Measurements from ENCODE around the gene ZNF599.
"Not testable (repeated sequence)": the region's sequence is repeated elsewhere in the genome, so short reads cannot be mapped to it uniquely, and the experiment has no call there.

The ZNF599 gene

GRCh38 chr19:34772697-34773554 lies at the start of gene ZNF599:
Gene ZNF599, minus strand, starts transcription at chr19:34773215. Its CDS starts 374 bp downstream, at chr19:34772841.
- DNase-seq (ENCODE audit: low read depth): peak; percentile 43
- no peak for TF ChIP-seq CTCF (IDR thresholded peaks at IDR 0.05; ENCODE audit: control insufficient read depth, insufficient read depth, low read depth, low read length, missing control alignments)
- H3K4me3 ChIP-seq (ENCODE audit: control insufficient read depth, low read depth, low read length): peak within 1 kb of the TSS; percentile 95

- H3K4me3 ChIP-seq (ENCODE audit: control insufficient read depth, low read depth, low read length): no peak overlapping the region
- no peak for TF ChIP-seq CTCF (IDR thresholded peaks at IDR 0.05; ENCODE audit: control insufficient read depth, insufficient read depth, low read depth, low read length, missing control alignments)
- no peak for DNase-seq (ENCODE audit: low read depth)
These were observed 45.3 kb upstream of the ZNF599 start for GRCh38 chr19:34818270-34818669.

- no peak for TF ChIP-seq CTCF (IDR thresholded peaks at IDR 0.05; ENCODE audit: control insufficient read depth, insufficient read depth, low read depth, low read length, missing control alignments)
- no peak for DNase-seq (ENCODE audit: low read depth)
- no peak overlapping the region for H3K4me3 ChIP-seq (ENCODE audit: control insufficient read depth, low read depth, low read length)
These were observed 43.7 kb upstream of the ZNF599 start for GRCh38 chr19:34816708-34817107.

GRCh38 chr19:34808566-34808965 lies 35.6 kb upstream of the ZNF599 start:
- peak; percentile 39 for DNase-seq (ENCODE audit: low read depth)
- H3K4me3 ChIP-seq (ENCODE audit: control insufficient read depth, low read depth, low read length): no peak overlapping the region
- TF ChIP-seq CTCF (IDR thresholded peaks at IDR 0.05; ENCODE audit: control insufficient read depth, insufficient read depth, low read depth, low read length, missing control alignments): no peak

GRCh38 chr19:34806976-34807860 lies 34.2 kb upstream of the ZNF599 start:
- H3K4me3 ChIP-seq (ENCODE audit: control insufficient read depth, low read depth, low read length): no peak overlapping the region
- no peak for TF ChIP-seq CTCF (IDR thresholded peaks at IDR 0.05; ENCODE audit: control insufficient read depth, insufficient read depth, low read depth, low read length, missing control alignments)
- DNase-seq (ENCODE audit: low read depth): no peak

- no peak for TF ChIP-seq CTCF (IDR thresholded peaks at IDR 0.05; ENCODE audit: control insufficient read depth, insufficient read depth, low read depth, low read length, missing control alignments)
- no peak for DNase-seq (ENCODE audit: low read depth)
- no peak overlapping the region for H3K4me3 ChIP-seq (ENCODE audit: control insufficient read depth, low read depth, low read length)
These were observed 31.1 kb upstream of the ZNF599 start for GRCh38 chr19:34804115-34804514.

- DNase-seq (ENCODE audit: low read depth); H3K4me3 ChIP-seq (ENCODE audit: control insufficient read depth, low read depth, low read length): not testable (repeated sequence)
These were observed 23.9 kb upstream of the ZNF599 start for GRCh38 chr19:34796953-34797352.
